ENCODE results near the gene BCL11B.

DNA sequence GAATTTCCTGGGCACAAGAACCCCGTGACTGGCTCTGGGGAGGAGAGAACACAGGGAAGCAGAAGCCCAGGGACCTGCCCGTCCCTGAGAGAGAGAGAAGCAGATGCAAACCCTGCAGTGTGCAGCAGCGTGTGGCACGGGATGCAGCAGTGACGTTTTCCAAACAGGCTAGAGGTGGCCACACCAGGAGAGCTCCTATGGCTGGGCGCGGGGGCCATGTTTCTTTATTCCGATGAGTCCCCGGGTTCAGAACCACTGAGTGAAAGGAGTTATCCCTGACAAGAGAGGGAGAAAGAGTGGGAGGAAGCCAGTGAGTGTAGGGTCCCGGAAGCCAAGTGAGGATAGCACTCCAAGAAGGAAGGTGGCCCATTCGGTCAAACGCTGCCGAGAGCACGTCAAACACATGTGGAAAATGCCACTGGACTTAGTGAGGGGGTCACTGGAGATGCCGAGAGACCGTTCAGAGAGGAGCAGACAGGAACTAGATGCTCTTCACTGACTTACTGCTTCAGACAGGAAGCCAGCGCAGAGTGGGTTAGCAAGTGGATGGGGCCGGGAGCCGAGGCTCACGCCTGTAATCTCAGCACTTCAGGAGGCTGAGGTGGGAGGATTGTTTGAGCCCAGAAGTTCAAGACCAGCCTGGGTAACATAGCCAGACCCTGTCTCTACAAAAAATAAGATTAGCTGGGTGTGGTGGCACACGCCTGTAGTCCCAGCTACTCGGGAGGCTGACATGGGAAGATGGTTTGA is 123.0 kb downstream of the BCL11B start:
- TF ChIP-seq, protein P1, sequence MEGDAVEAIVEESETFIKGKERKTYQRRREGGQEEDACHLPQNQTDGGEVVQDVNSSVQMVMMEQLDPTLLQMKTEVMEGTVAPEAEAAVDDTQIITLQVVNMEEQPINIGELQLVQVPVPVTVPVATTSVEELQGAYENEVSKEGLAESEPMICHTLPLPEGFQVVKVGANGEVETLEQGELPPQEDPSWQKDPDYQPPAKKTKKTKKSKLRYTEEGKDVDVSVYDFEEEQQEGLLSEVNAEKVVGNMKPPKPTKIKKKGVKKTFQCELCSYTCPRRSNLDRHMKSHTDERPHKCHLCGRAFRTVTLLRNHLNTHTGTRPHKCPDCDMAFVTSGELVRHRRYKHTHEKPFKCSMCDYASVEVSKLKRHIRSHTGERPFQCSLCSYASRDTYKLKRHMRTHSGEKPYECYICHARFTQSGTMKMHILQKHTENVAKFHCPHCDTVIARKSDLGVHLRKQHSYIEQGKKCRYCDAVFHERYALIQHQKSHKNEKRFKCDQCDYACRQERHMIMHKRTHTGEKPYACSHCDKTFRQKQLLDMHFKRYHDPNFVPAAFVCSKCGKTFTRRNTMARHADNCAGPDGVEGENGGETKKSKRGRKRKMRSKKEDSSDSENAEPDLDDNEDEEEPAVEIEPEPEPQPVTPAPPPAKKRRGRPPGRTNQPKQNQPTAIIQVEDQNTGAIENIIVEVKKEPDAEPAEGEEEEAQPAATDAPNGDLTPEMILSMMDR (IDR thresholded peaks at IDR 0.05; ENCODE audit: insufficient read depth, low read length, poor library complexity, severe bottlenecking), result no peak
- TF ChIP-seq EZH2phosphoT487 (conservative IDR thresholded peaks at IDR 0.05; ENCODE audit: low read length), result no peak

Data from SU-DHL-6 (cell line).